Transverse colon (tissue), 4 donors: ENCODE results near the gene MCRIP2.

ENCODE experiments used
- EP300 ChIP-seq: sonication (generic); formaldehyde crosslinking; IDR thresholded peaks from one replicate; pipeline ENCODE4 v1.6.1; 2017; ENCODE audit warnings: antibody characterized with exemption, low read depth
- POLR2A ChIP-seq: fragments of 450-650 bp; IDR thresholded peaks from one replicate; pipeline ENCODE4 v1.6.1; 2016; ENCODE audit warnings: antibody characterized with exemption, mild to moderate bottlenecking, moderate library complexity
- POLR2AphosphoS5 ChIP-seq, 3 donors: sonication (generic); formaldehyde crosslinking; IDR thresholded peaks; one replicate each; pipeline ENCODE4 v1.6.1; 2016; ENCODE audit warnings: antibody characterized with exemption in 3 of 3
- TF ChIP-seq, protein P1 (sequence below), 5 experiments: fragments of 200-600 bp in 3 of 5; fragments of 450-650 bp in 2 of 5; sonication (generic) in 3 of 5; IDR thresholded peaks; 1 replicate in 2 of 5; 2 replicates in 3 of 5; pipeline ENCODE4 v1.5.1; 2016 to 2017; ENCODE audit warnings: antibody characterized with exemption in 5 of 5, inconsistent platforms in 3 of 5, mild to moderate bottlenecking in 2 of 5, moderate library complexity in 1 of 5

- no peak for TF ChIP-seq POLR2A
- TF ChIP-seq, protein P1, sequence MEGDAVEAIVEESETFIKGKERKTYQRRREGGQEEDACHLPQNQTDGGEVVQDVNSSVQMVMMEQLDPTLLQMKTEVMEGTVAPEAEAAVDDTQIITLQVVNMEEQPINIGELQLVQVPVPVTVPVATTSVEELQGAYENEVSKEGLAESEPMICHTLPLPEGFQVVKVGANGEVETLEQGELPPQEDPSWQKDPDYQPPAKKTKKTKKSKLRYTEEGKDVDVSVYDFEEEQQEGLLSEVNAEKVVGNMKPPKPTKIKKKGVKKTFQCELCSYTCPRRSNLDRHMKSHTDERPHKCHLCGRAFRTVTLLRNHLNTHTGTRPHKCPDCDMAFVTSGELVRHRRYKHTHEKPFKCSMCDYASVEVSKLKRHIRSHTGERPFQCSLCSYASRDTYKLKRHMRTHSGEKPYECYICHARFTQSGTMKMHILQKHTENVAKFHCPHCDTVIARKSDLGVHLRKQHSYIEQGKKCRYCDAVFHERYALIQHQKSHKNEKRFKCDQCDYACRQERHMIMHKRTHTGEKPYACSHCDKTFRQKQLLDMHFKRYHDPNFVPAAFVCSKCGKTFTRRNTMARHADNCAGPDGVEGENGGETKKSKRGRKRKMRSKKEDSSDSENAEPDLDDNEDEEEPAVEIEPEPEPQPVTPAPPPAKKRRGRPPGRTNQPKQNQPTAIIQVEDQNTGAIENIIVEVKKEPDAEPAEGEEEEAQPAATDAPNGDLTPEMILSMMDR (IDR thresholded peaks at IDR 0.05), result no peak
- no peak for TF ChIP-seq POLR2AphosphoS5 (IDR thresholded peaks at IDR 0.05)
- no peak for TF ChIP-seq EP300
These were observed 8.9 kb upstream of the MCRIP2 start for GRCh38 chr16:632486-633335.
